Glutamatergic neuron (in vitro differentiated cells): ENCODE data around the gene PPP1R37. TPM values are rescaled to one million over a fixed set of nuclear protein-coding genes. Genes with fewer than 3 reads are reported as not detected.

Experiments
- DNase-seq: peaks from one replicate; pipeline ENCODE4 v3.0.0; 2022
- H3K27ac Mint-ChIP-seq: one replicate; pipeline ENCODE4 v1.8.0; 2020; ENCODE audit warnings: mild to moderate bottlenecking, mixed read lengths, inconsistent platforms; ENCODE audit not compliant: unreplicated experiment
- H3K27me3 Mint-ChIP-seq: one replicate; pipeline ENCODE4 v1.8.0; 2020; ENCODE audit warnings: mild to moderate bottlenecking, moderate library complexity, mixed read lengths, inconsistent platforms; ENCODE audit not compliant: unreplicated experiment
- H3K36me3 Mint-ChIP-seq: one replicate; pipeline ENCODE4 v1.8.0; 2020; ENCODE audit warnings: mild to moderate bottlenecking, mixed read lengths, inconsistent platforms; ENCODE audit not compliant: unreplicated experiment
- H3K4me1 Mint-ChIP-seq: one replicate; pipeline ENCODE4 v1.8.0; 2020; ENCODE audit warnings: mild to moderate bottlenecking, low read depth, mixed read lengths, inconsistent platforms; ENCODE audit not compliant: unreplicated experiment
- H3K4me3 Mint-ChIP-seq: one replicate; pipeline ENCODE4 v1.8.0; 2020; ENCODE audit warnings: mild to moderate bottlenecking, mixed read lengths, inconsistent platforms; ENCODE audit not compliant: unreplicated experiment
- H3K9me3 Mint-ChIP-seq: one replicate; pipeline ENCODE4 v1.8.0; 2020; ENCODE audit warnings: mild to moderate bottlenecking, moderate library complexity, mixed read lengths, inconsistent platforms; ENCODE audit not compliant: unreplicated experiment
- total RNA-seq: library from RNA; stranded (reverse); fragmentation: NEBNext Ultra II Directional; extraction: Animal tissue kit (Norgen Biotek cat#: 25700); gene quantifications from one replicate; pipeline ENCODE4 v1.2.1, GENCODE V29; 2021; ENCODE audit not compliant: unreplicated experiment
- TF ChIP-seq, protein P1 (sequence below): fragments of 200-600 bp; sonication (generic); IDR thresholded peaks from one replicate; pipeline ENCODE4 v1.5.0; 2021; ENCODE audit not compliant: partially characterized antibody, unreplicated experiment

Gene PPP1R37
- total RNA-seq, 1 donor from 2014 or later: 49.5 TPM

- TF ChIP-seq, protein P1, sequence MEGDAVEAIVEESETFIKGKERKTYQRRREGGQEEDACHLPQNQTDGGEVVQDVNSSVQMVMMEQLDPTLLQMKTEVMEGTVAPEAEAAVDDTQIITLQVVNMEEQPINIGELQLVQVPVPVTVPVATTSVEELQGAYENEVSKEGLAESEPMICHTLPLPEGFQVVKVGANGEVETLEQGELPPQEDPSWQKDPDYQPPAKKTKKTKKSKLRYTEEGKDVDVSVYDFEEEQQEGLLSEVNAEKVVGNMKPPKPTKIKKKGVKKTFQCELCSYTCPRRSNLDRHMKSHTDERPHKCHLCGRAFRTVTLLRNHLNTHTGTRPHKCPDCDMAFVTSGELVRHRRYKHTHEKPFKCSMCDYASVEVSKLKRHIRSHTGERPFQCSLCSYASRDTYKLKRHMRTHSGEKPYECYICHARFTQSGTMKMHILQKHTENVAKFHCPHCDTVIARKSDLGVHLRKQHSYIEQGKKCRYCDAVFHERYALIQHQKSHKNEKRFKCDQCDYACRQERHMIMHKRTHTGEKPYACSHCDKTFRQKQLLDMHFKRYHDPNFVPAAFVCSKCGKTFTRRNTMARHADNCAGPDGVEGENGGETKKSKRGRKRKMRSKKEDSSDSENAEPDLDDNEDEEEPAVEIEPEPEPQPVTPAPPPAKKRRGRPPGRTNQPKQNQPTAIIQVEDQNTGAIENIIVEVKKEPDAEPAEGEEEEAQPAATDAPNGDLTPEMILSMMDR: no peak
- H3K4me1 Mint-ChIP-seq: peaks cover 12% of the 10 kb centered on the region
- no peak for DNase-seq
- H3K4me3 Mint-ChIP-seq: peak overlapping the region; percentile 98
- peak overlapping the region; percentile 94 for H3K27ac Mint-ChIP-seq
- peaks cover 5% of the 10 kb centered on the region for H3K36me3 Mint-ChIP-seq
- peaks cover 9% of the 10 kb centered on the region for H3K9me3 Mint-ChIP-seq
- peaks cover 4% of the 10 kb centered on the region for H3K27me3 Mint-ChIP-seq
These were observed 13.0 kb upstream of the PPP1R37 start for GRCh38 chr19:45079911-45080370.

GRCh38 chr19:45082170-45082569 lies 10.8 kb upstream of the PPP1R37 start:
- peaks cover 5% of the 10 kb centered on the region for H3K9me3 Mint-ChIP-seq
- H3K4me3 Mint-ChIP-seq: peak overlapping the region; percentile 70
- TF ChIP-seq, protein P1: no peak
- peaks cover 5% of the 10 kb centered on the region for H3K36me3 Mint-ChIP-seq
- DNase-seq: no peak
- H3K4me1 Mint-ChIP-seq: peaks cover 6% of the 10 kb centered on the region
- peaks cover 4% of the 10 kb centered on the region for H3K27me3 Mint-ChIP-seq
- H3K27ac Mint-ChIP-seq: peak overlapping the region; percentile 64

GRCh38 chr19:45086480-45086879 lies 6.5 kb upstream of the PPP1R37 start:
- H3K27ac Mint-ChIP-seq: no peak overlapping the region
- H3K4me3 Mint-ChIP-seq: no peak overlapping the region
- no peak for DNase-seq
- peaks cover 3% of the 10 kb centered on the region for H3K27me3 Mint-ChIP-seq
- TF ChIP-seq, protein P1: no peak
- H3K4me1 Mint-ChIP-seq: peaks cover 4% of the 10 kb centered on the region
- H3K36me3 Mint-ChIP-seq: peaks cover 5% of the 10 kb centered on the region
- H3K9me3 Mint-ChIP-seq: peaks cover 1% of the 10 kb centered on the region

GRCh38 chr19:45087531-45087930 lies 5.4 kb upstream of the PPP1R37 start:
- Mint-ChIP-seq H3K27ac (peak overlapping the region; percentile 55), H3K9me3 (peaks cover 6% of the 10 kb centered on the region), H3K4me1 (peaks cover 4% of the 10 kb centered on the region), H3K36me3 (no peaks in the 10 kb centered on the region), H3K27me3 (peaks cover 2% of the 10 kb centered on the region), H3K4me3 (no peak overlapping the region)
- DNase-seq: no peak
- TF ChIP-seq, protein P1: no peak

- DNase-seq: no peak
- peaks cover 9% of the 10 kb centered on the region for H3K27me3 Mint-ChIP-seq
- no peaks in the 10 kb centered on the region for H3K36me3 Mint-ChIP-seq
- peaks cover 18% of the 10 kb centered on the region for H3K4me1 Mint-ChIP-seq
- TF ChIP-seq, protein P1: no peak
- peaks cover 15% of the 10 kb centered on the region for H3K9me3 Mint-ChIP-seq
- H3K27ac Mint-ChIP-seq: no peak overlapping the region
- no peak overlapping the region for H3K4me3 Mint-ChIP-seq
These were observed 2.9 kb upstream of the PPP1R37 start for GRCh38 chr19:45090034-45090433.
